IPS-15b (cell line): ENCODE results near the gene CDKN1A.

Source experiments
- H3K27me3 ChIP-seq: one replicate; pipeline ENCODE4 v1.6.1; 2013; ENCODE audit warnings: low read length; ENCODE audit not compliant: control insufficient read depth, insufficient read depth
- H3K36me3 ChIP-seq: one replicate; pipeline ENCODE4 v1.6.1; 2013; ENCODE audit warnings: low read length; ENCODE audit not compliant: control insufficient read depth, insufficient read depth
- H3K4me1 ChIP-seq: one replicate; pipeline ENCODE4 v1.6.1; 2013; ENCODE audit warnings: mild to moderate bottlenecking, low read length; ENCODE audit not compliant: control insufficient read depth, insufficient read depth
- H3K4me3 ChIP-seq: one replicate; pipeline ENCODE4 v1.5.1; 2013; ENCODE audit warnings: low read depth, low read length
- H3K9ac ChIP-seq: one replicate; pipeline ENCODE4 v1.6.1; 2013; ENCODE audit warnings: low read depth, mild to moderate bottlenecking, low read length
- H3K9me3 ChIP-seq: one replicate; pipeline ENCODE4 v1.6.1; 2013; ENCODE audit warnings: mild to moderate bottlenecking, low read length; ENCODE audit not compliant: control insufficient read depth, insufficient read depth

The CDKN1A gene

DNA sequence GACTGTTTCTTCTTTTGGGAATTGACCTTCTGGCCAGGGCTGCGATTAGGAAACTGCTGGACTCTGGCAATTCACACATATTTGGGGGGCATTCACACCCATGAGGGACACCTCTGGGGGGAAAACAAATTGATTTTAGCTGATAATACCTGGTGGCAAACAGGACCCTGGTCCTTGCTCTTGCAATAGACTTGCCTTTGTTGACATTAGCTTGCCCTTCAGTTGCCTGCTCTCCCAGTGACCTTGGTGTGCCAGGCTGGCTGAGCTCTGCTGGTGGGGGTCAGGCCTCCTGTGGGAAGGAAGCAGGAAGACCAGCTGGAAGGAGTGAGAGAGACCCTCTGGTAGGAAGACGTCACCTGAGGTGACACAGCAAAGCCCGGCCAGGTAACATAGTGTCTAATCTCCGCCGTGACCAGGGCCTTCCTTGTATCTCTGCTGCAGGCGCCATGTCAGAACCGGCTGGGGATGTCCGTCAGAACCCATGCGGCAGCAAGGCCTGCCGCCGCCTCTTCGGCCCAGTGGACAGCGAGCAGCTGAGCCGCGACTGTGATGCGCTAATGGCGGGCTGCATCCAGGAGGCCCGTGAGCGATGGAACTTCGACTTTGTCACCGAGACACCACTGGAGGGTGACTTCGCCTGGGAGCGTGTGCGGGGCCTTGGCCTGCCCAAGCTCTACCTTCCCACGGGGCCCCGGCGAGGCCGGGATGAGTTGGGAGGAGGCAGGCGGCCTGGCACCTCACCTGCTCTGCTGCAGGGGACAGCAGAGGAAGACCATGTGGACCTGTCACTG is 5.3 kb downstream of the CDKN1A start:
- H3K36me3 ChIP-seq: peaks cover 10% of the 10 kb centered on the region

DNA sequence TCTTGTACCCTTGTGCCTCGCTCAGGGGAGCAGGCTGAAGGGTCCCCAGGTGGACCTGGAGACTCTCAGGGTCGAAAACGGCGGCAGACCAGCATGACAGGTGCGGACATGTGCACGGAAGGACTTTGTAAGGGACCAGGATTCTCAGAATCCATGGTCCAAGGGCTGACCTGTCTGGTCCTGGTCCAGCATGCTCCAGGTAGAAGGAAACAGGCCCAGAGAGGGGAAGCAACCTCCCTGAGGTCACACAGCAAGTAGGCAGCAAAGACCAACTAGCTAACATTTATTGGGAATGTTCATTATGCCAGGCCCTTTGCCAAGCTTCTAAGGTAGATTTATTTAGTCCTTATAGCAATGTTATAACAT is 5.9 kb downstream of the CDKN1A start:
- H3K4me1 ChIP-seq: no peaks in the 10 kb centered on the region
- H3K27me3 ChIP-seq: peaks cover 4% of the 10 kb centered on the region
- no peak overlapping the region for H3K9ac ChIP-seq
- H3K36me3 ChIP-seq: peaks cover 10% of the 10 kb centered on the region
- H3K4me3 ChIP-seq: no peak overlapping the region
- no peaks in the 10 kb centered on the region for H3K9me3 ChIP-seq

More for the DNA sequence above, 5.3 kb downstream of the CDKN1A start:
- H3K4me3 ChIP-seq: no peak overlapping the region
- H3K4me1 ChIP-seq: no peaks in the 10 kb centered on the region
- H3K9ac ChIP-seq: no peak overlapping the region
- peaks cover 9% of the 10 kb centered on the region for H3K27me3 ChIP-seq
- no peaks in the 10 kb centered on the region for H3K9me3 ChIP-seq

DNA sequence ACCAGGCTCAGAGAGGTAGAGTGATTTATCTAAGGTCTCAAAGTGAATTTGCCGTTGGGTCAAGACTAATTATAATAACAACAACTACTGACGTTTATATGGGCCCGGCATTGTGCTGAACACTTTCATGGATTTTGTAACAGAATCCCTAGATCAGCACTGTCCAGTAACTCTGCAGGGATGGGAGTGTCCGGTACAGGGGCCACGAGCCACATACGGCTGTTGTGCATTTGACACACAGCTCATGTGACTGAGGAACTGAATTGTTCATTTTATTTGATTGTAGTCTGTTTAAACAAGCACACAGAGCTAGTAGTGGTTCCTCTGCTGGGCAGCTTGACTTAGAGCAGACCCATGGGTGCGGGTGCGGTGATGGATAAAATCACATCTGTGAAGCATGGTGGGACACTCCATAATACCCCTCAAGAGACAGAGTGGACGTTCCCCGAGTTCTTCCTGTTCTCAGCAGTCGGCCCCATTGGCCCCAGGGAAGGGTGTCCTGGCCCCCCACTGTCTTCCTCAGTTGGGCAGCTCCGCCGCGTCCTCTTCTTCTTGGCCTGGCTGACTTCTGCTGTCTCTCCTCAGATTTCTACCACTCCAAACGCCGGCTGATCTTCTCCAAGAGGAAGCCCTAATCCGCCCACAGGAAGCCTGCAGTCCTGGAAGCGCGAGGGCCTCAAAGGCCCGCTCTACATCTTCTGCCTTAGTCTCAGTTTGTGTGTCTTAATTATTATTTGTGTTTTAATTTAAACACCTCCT is 6.8 kb downstream of the CDKN1A start:
- Histone ChIP-seq H3K27me3 (no peaks in the 10 kb centered on the region), H3K4me3 (no peak overlapping the region), H3K9ac (no peak overlapping the region), H3K36me3 (peaks cover 10% of the 10 kb centered on the region), H3K9me3 (no peaks in the 10 kb centered on the region), H3K4me1 (no peaks in the 10 kb centered on the region)

DNA sequence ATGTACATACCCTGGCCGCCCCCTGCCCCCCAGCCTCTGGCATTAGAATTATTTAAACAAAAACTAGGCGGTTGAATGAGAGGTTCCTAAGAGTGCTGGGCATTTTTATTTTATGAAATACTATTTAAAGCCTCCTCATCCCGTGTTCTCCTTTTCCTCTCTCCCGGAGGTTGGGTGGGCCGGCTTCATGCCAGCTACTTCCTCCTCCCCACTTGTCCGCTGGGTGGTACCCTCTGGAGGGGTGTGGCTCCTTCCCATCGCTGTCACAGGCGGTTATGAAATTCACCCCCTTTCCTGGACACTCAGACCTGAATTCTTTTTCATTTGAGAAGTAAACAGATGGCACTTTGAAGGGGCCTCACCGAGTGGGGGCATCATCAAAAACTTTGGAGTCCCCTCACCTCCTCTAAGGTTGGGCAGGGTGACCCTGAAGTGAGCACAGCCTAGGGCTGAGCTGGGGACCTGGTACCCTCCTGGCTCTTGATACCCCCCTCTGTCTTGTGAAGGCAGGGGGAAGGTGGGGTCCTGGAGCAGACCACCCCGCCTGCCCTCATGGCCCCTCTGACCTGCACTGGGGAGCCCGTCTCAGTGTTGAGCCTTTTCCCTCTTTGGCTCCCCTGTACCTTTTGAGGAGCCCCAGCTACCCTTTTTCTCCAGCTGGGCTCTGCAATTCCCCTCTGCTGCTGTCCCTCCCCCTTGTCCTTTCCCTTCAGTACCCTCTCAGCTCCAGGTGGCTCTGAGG is 7.6 kb downstream of the CDKN1A start:
- Histone ChIP-seq H3K36me3 (peaks cover 10% of the 10 kb centered on the region), H3K9ac (no peak overlapping the region), H3K9me3 (no peaks in the 10 kb centered on the region), H3K4me3 (no peak overlapping the region), H3K27me3 (no peaks in the 10 kb centered on the region), H3K4me1 (no peaks in the 10 kb centered on the region)

DNA sequence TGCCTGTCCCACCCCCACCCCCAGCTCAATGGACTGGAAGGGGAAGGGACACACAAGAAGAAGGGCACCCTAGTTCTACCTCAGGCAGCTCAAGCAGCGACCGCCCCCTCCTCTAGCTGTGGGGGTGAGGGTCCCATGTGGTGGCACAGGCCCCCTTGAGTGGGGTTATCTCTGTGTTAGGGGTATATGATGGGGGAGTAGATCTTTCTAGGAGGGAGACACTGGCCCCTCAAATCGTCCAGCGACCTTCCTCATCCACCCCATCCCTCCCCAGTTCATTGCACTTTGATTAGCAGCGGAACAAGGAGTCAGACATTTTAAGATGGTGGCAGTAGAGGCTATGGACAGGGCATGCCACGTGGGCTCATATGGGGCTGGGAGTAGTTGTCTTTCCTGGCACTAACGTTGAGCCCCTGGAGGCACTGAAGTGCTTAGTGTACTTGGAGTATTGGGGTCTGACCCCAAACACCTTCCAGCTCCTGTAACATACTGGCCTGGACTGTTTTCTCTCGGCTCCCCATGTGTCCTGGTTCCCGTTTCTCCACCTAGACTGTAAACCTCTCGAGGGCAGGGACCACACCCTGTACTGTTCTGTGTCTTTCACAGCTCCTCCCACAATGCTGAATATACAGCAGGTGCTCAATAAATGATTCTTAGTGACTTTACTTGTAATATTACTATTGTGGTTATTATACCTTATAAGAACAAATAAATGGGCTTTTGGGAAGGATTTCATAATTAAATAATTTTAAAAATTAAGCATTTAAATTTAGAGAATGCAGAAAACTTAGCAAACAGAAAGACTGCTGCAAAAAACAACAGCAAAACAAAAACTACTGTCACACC is 8.4 kb downstream of the CDKN1A start:
- Histone ChIP-seq H3K4me3 (no peak overlapping the region), H3K36me3 (peaks cover 10% of the 10 kb centered on the region), H3K9me3 (no peaks in the 10 kb centered on the region), H3K4me1 (no peaks in the 10 kb centered on the region), H3K27me3 (no peaks in the 10 kb centered on the region), H3K9ac (no peak overlapping the region)

DNA sequence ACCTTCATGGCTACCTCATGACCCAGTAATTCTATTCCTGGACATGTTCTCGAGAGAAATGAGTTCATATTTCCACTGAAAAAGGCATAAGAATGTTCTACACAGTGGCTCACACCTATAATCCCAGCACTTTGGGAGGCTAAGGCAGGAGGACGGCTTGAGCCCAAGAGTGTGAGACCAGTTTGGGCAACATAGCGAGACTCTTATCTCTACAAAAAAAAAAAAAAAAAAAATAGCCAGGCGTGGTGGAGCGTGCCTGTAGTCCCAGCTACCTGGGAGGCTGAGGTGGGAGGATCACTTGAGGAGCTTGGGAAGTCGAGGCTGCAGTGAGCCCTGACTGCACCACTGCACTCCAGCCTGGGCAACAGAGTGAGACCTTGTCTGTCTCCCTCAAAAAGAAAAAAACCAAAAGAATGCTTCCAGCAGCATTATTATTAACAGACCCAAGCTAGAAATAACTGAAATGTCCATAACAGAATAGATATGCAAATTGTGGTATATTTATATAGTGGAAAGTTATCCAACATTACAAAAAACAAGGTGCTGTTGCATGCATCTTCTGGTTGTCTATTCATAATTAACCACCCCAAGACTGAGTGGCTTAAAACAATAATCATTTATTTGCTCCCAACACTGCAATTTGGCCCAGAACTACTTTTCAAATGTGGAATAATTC is 9.7 kb downstream of the CDKN1A start:
- Histone ChIP-seq H3K27me3 (no peaks in the 10 kb centered on the region), H3K4me1 (no peaks in the 10 kb centered on the region), H3K36me3 (peaks cover 10% of the 10 kb centered on the region), H3K9ac (no peak overlapping the region), H3K4me3 (no peak overlapping the region), H3K9me3 (no peaks in the 10 kb centered on the region)

DNA sequence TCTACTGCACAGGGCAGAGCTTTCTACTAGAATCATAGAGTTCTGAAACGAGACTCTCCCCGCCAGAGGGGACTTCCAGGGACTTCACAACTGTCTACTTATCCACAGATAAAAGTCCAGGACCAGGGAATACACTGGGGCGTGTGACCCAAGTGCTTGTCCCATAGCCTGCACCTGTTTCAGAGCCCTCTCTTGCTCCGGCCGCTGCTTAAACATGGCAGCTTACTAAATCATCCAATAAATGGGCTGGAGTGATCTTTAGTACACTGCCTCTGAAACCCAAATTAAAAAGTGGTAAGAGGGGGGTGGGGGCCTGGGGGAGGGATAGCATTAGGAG is 10.2 kb downstream of the CDKN1A start:
- Histone ChIP-seq H3K9me3 (no peaks in the 10 kb centered on the region), H3K4me3 (no peak overlapping the region), H3K27me3 (no peaks in the 10 kb centered on the region), H3K36me3 (peaks cover 10% of the 10 kb centered on the region), H3K9ac (no peak overlapping the region), H3K4me1 (no peaks in the 10 kb centered on the region)

DNA sequence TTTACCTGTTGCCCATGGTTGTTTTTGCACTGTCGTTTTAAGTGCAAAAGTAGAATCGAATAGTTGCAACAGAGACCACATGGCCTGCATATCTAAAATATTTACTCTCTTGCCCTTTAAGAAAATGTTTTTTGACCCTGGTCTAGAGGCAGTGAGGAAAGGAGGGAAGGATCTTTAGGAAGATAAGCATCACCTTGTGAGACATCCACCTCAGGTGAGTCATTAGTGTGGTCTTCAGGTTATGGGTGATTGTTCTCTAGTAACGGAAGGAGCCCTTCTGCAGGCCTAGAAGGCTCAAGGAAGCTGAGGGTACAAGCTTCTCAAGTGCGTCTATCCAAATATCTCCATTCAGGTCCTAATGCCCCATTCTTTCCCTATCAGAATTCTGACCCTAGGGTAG is 12.5 kb downstream of the CDKN1A start:
- Histone ChIP-seq H3K4me1 (no peaks in the 10 kb centered on the region), H3K4me3 (no peak overlapping the region)

DNA sequence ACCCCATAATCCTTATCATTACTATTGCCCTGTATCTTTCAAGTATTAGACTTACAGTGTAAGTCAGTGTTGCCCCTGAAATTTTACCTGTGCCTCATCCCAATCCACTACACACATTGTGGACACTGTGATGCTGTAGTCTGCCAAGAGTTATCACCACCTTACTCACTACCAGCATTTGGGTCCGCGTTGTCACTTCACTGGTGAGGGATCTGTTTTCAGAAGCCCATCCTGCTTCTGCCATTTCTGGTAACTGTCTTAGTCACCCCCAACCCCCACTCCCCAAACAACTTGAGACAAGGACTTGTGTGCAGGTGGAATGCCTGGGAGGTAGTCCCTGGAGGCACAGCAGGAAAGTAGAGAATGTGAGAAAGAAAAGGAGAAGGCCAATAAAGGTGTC is 13.1 kb downstream of the CDKN1A start:
- Histone ChIP-seq H3K9ac (no peak overlapping the region), H3K9me3 (no peaks in the 10 kb centered on the region), H3K27me3 (no peaks in the 10 kb centered on the region)

More for the DNA sequence above, 12.5 kb downstream of the CDKN1A start:
- Histone ChIP-seq H3K36me3 (no peaks in the 10 kb centered on the region), H3K9ac (no peak overlapping the region), H3K9me3 (no peaks in the 10 kb centered on the region), H3K27me3 (no peaks in the 10 kb centered on the region)

DNA sequence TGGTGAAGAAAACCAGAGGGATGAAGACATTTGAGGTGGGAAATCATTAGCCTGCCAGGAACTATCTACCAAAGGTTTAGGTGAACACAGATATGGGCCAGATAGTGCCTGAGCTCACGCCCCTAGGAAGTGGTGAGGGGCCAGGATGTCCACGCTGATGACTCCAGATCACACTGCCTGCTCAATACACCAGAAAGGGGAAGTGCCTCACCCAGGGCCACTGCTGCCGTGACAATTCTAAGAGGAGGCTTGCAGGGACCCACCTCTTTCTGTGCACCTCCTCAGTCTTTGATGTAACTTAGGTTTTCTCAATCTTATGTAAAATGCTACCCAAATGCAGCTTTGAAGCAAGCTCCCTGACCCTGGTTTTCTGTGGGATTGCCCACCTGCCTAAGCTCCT is 13.7 kb downstream of the CDKN1A start:
- H3K27me3 ChIP-seq: no peaks in the 10 kb centered on the region
- no peaks in the 10 kb centered on the region for H3K36me3 ChIP-seq
- no peaks in the 10 kb centered on the region for H3K9me3 ChIP-seq
- H3K9ac ChIP-seq: no peak overlapping the region
- no peaks in the 10 kb centered on the region for H3K4me1 ChIP-seq
- no peak overlapping the region for H3K4me3 ChIP-seq

More for the DNA sequence above, 13.1 kb downstream of the CDKN1A start:
- Histone ChIP-seq H3K4me3 (no peak overlapping the region), H3K4me1 (no peaks in the 10 kb centered on the region), H3K36me3 (no peaks in the 10 kb centered on the region)
